IPS DF 4.7 (cell line): ENCODE results near the gene CENPX.

ENCODE experiments used
- DNase-seq: peaks from one replicate; pipeline ENCODE4 v3.0.0-alpha.2; 2013; ENCODE audit warnings: low spot score; ENCODE audit errors: extremely low read depth

The CENPX gene

GRCh38 chr17:82023447-82024241 lies 966 bp upstream of the CENPX start:
- DNase-seq, result no peak

- peak; percentile 83 for DNase-seq
Observed at GRCh38 chr17:82022981-82023446, 336 bp upstream of the CENPX start, which contains the start of gene LRRC45. LRRC45 (plus strand) TSS chr17:82023305; CDS start chr17:82023644, 339 bp downstream.

- no peak for DNase-seq
Observed at GRCh38 chr17:82021900-82022309, 773 bp downstream of the CENPX start.

GRCh38 chr17:82021107-82021899 lies 1.4 kb downstream of the CENPX start:
- DNase-seq, result no peak

- DNase-seq, result no peak
Observed at GRCh38 chr17:82020572-82021106, 2.0 kb downstream of the CENPX start.

- DNase-seq, result no peak
Observed at GRCh38 chr17:82019690-82020571, 2.7 kb downstream of the CENPX start.

- no peak for DNase-seq
Observed at GRCh38 chr17:82018989-82019689, 3.5 kb downstream of the CENPX start.

GRCh38 chr17:82018152-82018988 lies 4.3 kb downstream of the CENPX start:
- DNase-seq, result no peak

- no peak for DNase-seq
Observed at GRCh38 chr17:82017612-82018151, 5.0 kb downstream of the CENPX start.

- DNase-seq, result no peak
Observed at GRCh38 chr17:82016875-82017459, 5.7 kb downstream of the CENPX start.

- no peak for DNase-seq
Observed at GRCh38 chr17:82016061-82016874, 6.4 kb downstream of the CENPX start.

- DNase-seq, result no peak
Observed at GRCh38 chr17:82015311-82015971, 7.2 kb downstream of the CENPX start.

- no peak for DNase-seq
Observed at GRCh38 chr17:82014971-82015310, 7.7 kb downstream of the CENPX start.

- no peak for DNase-seq
Observed at GRCh38 chr17:82014432-82014831, 8.2 kb downstream of the CENPX start.

- DNase-seq, result no peak
Observed at GRCh38 chr17:82013772-82014321, 8.8 kb downstream of the CENPX start.

- no peak for DNase-seq
Observed at GRCh38 chr17:82013341-82013740, 9.3 kb downstream of the CENPX start.

GRCh38 chr17:82012640-82013295 lies 9.9 kb downstream of the CENPX start:
- DNase-seq, result no peak
